Measurements from ENCODE around the gene SUCLG2. TPM values are rescaled to one million over a fixed set of nuclear protein-coding genes. Genes with fewer than 3 reads are reported as not detected.

Gene SUCLG2
- total and polyA plus RNA-seq, 9 of the 15 experiments (the other 6 are each of a cell fraction or from before 2014, with no cell fraction given), result 10.1 to 41.4 (median 29.0) TPM

- Histone ChIP-seq H3K27me3 (ENCODE audit: control insufficient read depth in 2 of 2, insufficient read depth in 2 of 2, low read length in 2 of 2) (no peaks in the 10 kb centered on the region), H3K4me3 (no peak overlapping the region), H3K9me1 (ENCODE audit: control insufficient read depth, insufficient read depth, low read length) (no peaks in the 10 kb centered on the region), H3K9ac (ENCODE audit: insufficient read depth in 1 of 2, low read depth in 2 of 2, low read length in 2 of 2) (no peak overlapping the region), H3K27ac (ENCODE audit: extremely low read depth, low read depth, low read length) (no peak overlapping the region), H4K20me1 (replicated peaks; ENCODE audit: control insufficient read depth, insufficient read depth, low read length) (no peaks in the 10 kb centered on the region), H3K79me2 (ENCODE audit: control insufficient read depth, insufficient read depth, low read length) (no peaks in the 10 kb centered on the region), H3K36me3 (ENCODE audit: control insufficient read depth, insufficient read depth, low read length) (peaks cover 26% of the 10 kb centered on the region; the same call in 2 of the 3 replicates), H3K9me3 (replicated peaks; ENCODE audit: control insufficient read depth, insufficient read depth, low read depth, low read length) (no peaks in the 10 kb centered on the region), H2AFZ (ENCODE audit: low read depth, low read length) (no peak overlapping the region), H3K4me1 (replicated peaks in 1 of 2; ENCODE audit: control insufficient read depth in 2 of 2, insufficient read depth in 2 of 2, low read length in 2 of 2) (no peaks in the 10 kb centered on the region), H3K4me2 (ENCODE audit: insufficient read depth, low read length) (no peak overlapping the region)
- ChIA-PET POLR2A (interaction anchor here (1.2 kb wide), 1 partner anchor 42 kb away, joined by 3 read pairs; no protein-coding TSS in a partner anchor), CTCF (ENCODE audit: low intra/inter-chr PET ratio) (no interaction called here)
- in situ Hi-C loops (cut with MboI) (no loop called here), intact Hi-C loops (cut with micrococcal nuclease) (no loop called here)
- FAIRE-seq (no peak), DNase-seq (ENCODE audit: extremely low read depth in 1 of 4, low spot score in 3 of 4) (no peak), ATAC-seq (no peak)
- 93% methylated on average over 4 of the region's 6 CpGs for WGBS (ENCODE audit: insufficient coverage, low coverage, missing lambda C conversion rate)
- no TSS peak for BruUV-seq (replicated peaks)
- TF ChIP-seq CREM (IDR thresholded peaks at IDR 0.05; ENCODE audit: low read depth), result no peak
- TF ChIP-seq ZNF75A (CRISPR knock-in tag; IDR thresholded peaks at IDR 0.05), result no peak
- no peak for TF ChIP-seq POLR2AphosphoS2 (IDR thresholded peaks at IDR 0.05; ENCODE audit: low read length)
- TF ChIP-seq CEBPG (CRISPR knock-in tag; IDR thresholded peaks at IDR 0.05), result no peak
- no peak for TF ChIP-seq CEBPG (tag; conservative IDR thresholded peaks at IDR 0.05 in 1 of 2, IDR thresholded peaks at IDR 0.05 in 1 of 2)
Measured at GRCh38 chr3:67524046-67524445, 130.4 kb downstream of the SUCLG2 start.

- CTCF ChIA-PET (ENCODE audit: low intra/inter-chr PET ratio), result no interaction called here
- H3K36me3 ChIP-seq (ENCODE audit: control insufficient read depth, insufficient read depth, low read length), result peaks cover 15% of the 10 kb centered on the region; the same call in 1 of the 3 replicates
- no peaks in the 10 kb centered on the region for H3K4me1 ChIP-seq (replicated peaks in 1 of 2; ENCODE audit: control insufficient read depth in 2 of 2, insufficient read depth in 2 of 2, low read length in 2 of 2)
- TF ChIP-seq ZNF408 (CRISPR knock-in tag; IDR thresholded peaks at IDR 0.05; ENCODE audit: low read depth), result no peak
- TF ChIP-seq, protein P1, sequence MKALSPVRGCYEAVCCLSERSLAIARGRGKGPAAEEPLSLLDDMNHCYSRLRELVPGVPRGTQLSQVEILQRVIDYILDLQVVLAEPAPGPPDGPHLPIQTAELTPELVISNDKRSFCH (CRISPR knock-in tag; IDR thresholded peaks at IDR 0.05), result no peak
- TF ChIP-seq, protein P1 (tag; IDR thresholded peaks at IDR 0.05), result no peak
- TF ChIP-seq ZNF551 (CRISPR knock-in tag; IDR thresholded peaks at IDR 0.05), result no peak
- TF ChIP-seq ZNF785 (CRISPR knock-in tag; IDR thresholded peaks at IDR 0.05), result no peak
- no peak for TF ChIP-seq CHD4 (IDR thresholded peaks at IDR 0.05; ENCODE audit: insufficient read depth, insufficient replicate concordance, low read depth, low read length, poor library complexity, severe bottlenecking)
- TF ChIP-seq ZNF197 (CRISPR knock-in tag; IDR thresholded peaks at IDR 0.05; ENCODE audit: low read depth), result no peak
- TF ChIP-seq ZNF717 (CRISPR knock-in tag; IDR thresholded peaks at IDR 0.05), result no peak
- no peak for TF ChIP-seq KDM4B (IDR thresholded peaks at IDR 0.05; ENCODE audit: borderline replicate concordance in 2 of 2, low read depth in 1 of 2)
- TF ChIP-seq SRSF7 (optimal IDR thresholded peaks at IDR 0.05; ENCODE audit: low read depth, low read length), result no peak
- TF ChIP-seq NCOA6 (IDR thresholded peaks at IDR 0.05), result no peak
- no peak for TF ChIP-seq TGIF2 (CRISPR knock-in tag; IDR thresholded peaks at IDR 0.05)
- intact Hi-C loops (cut with micrococcal nuclease), result no loop called here
- no peaks in the 10 kb centered on the region for H3K9me3 ChIP-seq (replicated peaks; ENCODE audit: control insufficient read depth, insufficient read depth, low read depth, low read length)
- H4K20me1 ChIP-seq (replicated peaks; ENCODE audit: control insufficient read depth, insufficient read depth, low read length), result no peaks in the 10 kb centered on the region
- H3K9ac ChIP-seq (ENCODE audit: insufficient read depth in 1 of 2, low read depth in 2 of 2, low read length in 2 of 2), result no peak overlapping the region
- H3K27me3 ChIP-seq (ENCODE audit: control insufficient read depth in 2 of 2, insufficient read depth in 2 of 2, low read length in 2 of 2), result no peaks in the 10 kb centered on the region
- no peaks in the 10 kb centered on the region for H3K9me1 ChIP-seq (ENCODE audit: control insufficient read depth, insufficient read depth, low read length)
- no peak overlapping the region for H3K27ac ChIP-seq (ENCODE audit: extremely low read depth, low read depth, low read length)
- POLR2A ChIA-PET, result no interaction called here
- ATAC-seq, result no peak
- FAIRE-seq, result no peak
- H3K79me2 ChIP-seq (ENCODE audit: control insufficient read depth, insufficient read depth, low read length), result no peaks in the 10 kb centered on the region
- H3K4me2 ChIP-seq (ENCODE audit: insufficient read depth, low read length), result no peak overlapping the region
- H2AFZ ChIP-seq (ENCODE audit: low read depth, low read length), result no peak overlapping the region
- 82% methylated on average over 4 of the region's 4 CpGs for WGBS (ENCODE audit: insufficient coverage, low coverage, missing lambda C conversion rate)
- no peak for DNase-seq (ENCODE audit: extremely low read depth in 1 of 4, low spot score in 3 of 4)
- in situ Hi-C loops (cut with MboI), result no loop called here
- H3K4me3 ChIP-seq, result no peak overlapping the region
- BruUV-seq (replicated peaks), result no TSS peak
Measured at GRCh38 chr3:67522081-67522480, 132.3 kb downstream of the SUCLG2 start.

Data from K562 (cell line).